HepG2 (cell line): ENCODE data around the gene CFAP99. TPM values are rescaled to one million over a fixed set of nuclear protein-coding genes. Genes with fewer than 3 reads are reported as not detected.

ENCODE experiments used
- ATAC-seq: fragments of 200-7000 bp; cut with Tn5 transposase; 3 replicates; pipeline ENCODE4 v1.9.1; 2020; ENCODE audit warnings: mild to moderate bottlenecking, moderate library complexity
- BruUV-seq: library from RNA; stranded (reverse); fragments of 400-500 nt; replicated peaks from 2 replicates; lab custom pipeline; 2021; lab: Mats Ljungman, UMichigan
- CTCF ChIA-PET: fragments of 300-600 bp; formaldehyde crosslinking; extraction: SDS; loops from one replicate; lab custom pipeline; 2021; ENCODE audit warnings: low total read pairs, inconsistent platforms, low intra/inter-chr PET ratio; lab: Yijun Ruan, JAX
- POLR2A ChIA-PET: fragments of 350-600 bp; sonication (Branson Sonifier 250); formaldehyde crosslinking; loops from one replicate; lab custom pipeline; 2020; ENCODE audit warnings: antibody characterized with exemption, inconsistent platforms; lab: Yijun Ruan, JAX
- DNase-seq: peaks from one replicate; pipeline ENCODE4 v3.0.0-alpha.2; 2015; ENCODE audit warnings: low spot score
- FAIRE-seq: peaks from 3 replicates; lab custom pipeline; 2011; peaks lifted over from hg19 to GRCh38; lab: Jason Lieb, UNC
- H2AFZ ChIP-seq: one replicate; pipeline ENCODE4 v1.6.1; 2011; ENCODE audit warnings: low read length, inconsistent platforms
- H3K27ac ChIP-seq: fragments of 300-600 bp; 3 replicates; pipeline ENCODE4 v1.8.0; 2011; ENCODE audit warnings: mixed run types, mild to moderate bottlenecking, mixed read lengths, low read length, inconsistent platforms; ENCODE audit not compliant: insufficient read depth; ENCODE audit errors: extremely low read length
- H3K27me3 ChIP-seq, 2 experiments: fragments of 200-600 bp in 1 of 2; 2 replicates in 1 of 2; 3 replicates in 1 of 2; pipeline versions ENCODE4 v1.6.0 to v1.8.0; 2011; ENCODE audit warnings: low read length in 2 of 2, mild to moderate bottlenecking in 2 of 2, moderate library complexity in 2 of 2, inconsistent platforms in 1 of 2; ENCODE audit not compliant: insufficient read depth in 2 of 2, control insufficient read depth in 1 of 2
- H3K36me3 ChIP-seq, 2 experiments: fragments of 200-600 bp in 1 of 2; replicated peaks in 1 of 2; 2 replicates in 1 of 2; 3 replicates in 1 of 2; pipeline versions ENCODE4 v1.5.1 to v1.8.0; 2011; ENCODE audit warnings: low read length in 2 of 2, inconsistent platforms in 1 of 2; ENCODE audit not compliant: insufficient read depth in 2 of 2, control insufficient read depth in 1 of 2
- H3K4me1 ChIP-seq: 2 replicates; pipeline ENCODE4 v1.5.1; 2012; ENCODE audit warnings: low read length, inconsistent platforms; ENCODE audit not compliant: insufficient read depth
- H3K4me2 ChIP-seq: 2 replicates; pipeline ENCODE4 v1.6.0; 2011; ENCODE audit warnings: low read depth, low read length, inconsistent platforms
- H3K4me3 ChIP-seq, 3 experiments: fragments of 200-600 bp in 1 of 3; sonication (generic), shearing (Covaris generic) in 1 of 3; replicated peaks in 1 of 3; 2 replicates each; pipeline ENCODE4 v1.5.1; 2011 to 2016; ENCODE audit warnings: low read length in 3 of 3, inconsistent platforms in 2 of 3, low read depth in 2 of 3, mild to moderate bottlenecking in 2 of 3, control low read depth in 1 of 3, mixed read lengths in 1 of 3; ENCODE audit not compliant: insufficient read depth in 1 of 3
- H3K79me2 ChIP-seq: one replicate; pipeline ENCODE4 v1.6.1; 2011; ENCODE audit warnings: low read length, inconsistent platforms; ENCODE audit not compliant: insufficient read depth
- H3K9ac ChIP-seq: 2 replicates; pipeline ENCODE4 v1.6.0; 2011; ENCODE audit warnings: mild to moderate bottlenecking, low read depth, low read length, inconsistent platforms; ENCODE audit not compliant: insufficient read depth
- H3K9me3 ChIP-seq: 2 replicates; pipeline ENCODE4 v1.5.1; 2012; ENCODE audit warnings: mild to moderate bottlenecking, low read length
- H4K20me1 ChIP-seq: 2 replicates; pipeline ENCODE4 v1.6.0; 2011; ENCODE audit warnings: inconsistent platforms, mild to moderate bottlenecking, low read length, moderate library complexity; ENCODE audit not compliant: insufficient read depth
- ATF7 ChIP-seq, 2 experiments: fragments of 450-650 bp in 1 of 2; sonication (generic) in 1 of 2; formaldehyde crosslinking in 1 of 2; IDR thresholded peaks; 2 replicates each; pipeline versions ENCODE4 v1.4.0 to v1.6.1; 2016 to 2020; ENCODE audit warnings: antibody characterized with exemption in 1 of 2, mild to moderate bottlenecking in 1 of 2, missing genetic modification reagents in 1 of 2
- HOXA7 ChIP-seq: sonication (generic); formaldehyde crosslinking; IDR thresholded peaks from 2 replicates; pipeline ENCODE4 v1.8.1; 2022; ENCODE audit warnings: mild to moderate bottlenecking, missing genetic modification reagents, moderate library complexity
- IRX3 ChIP-seq: sonication (generic); formaldehyde crosslinking; IDR thresholded peaks from 2 replicates; pipeline ENCODE4 v1.8.1; 2023; ENCODE audit warnings: mild to moderate bottlenecking, low read depth, missing genetic modification reagents, borderline replicate concordance
- ISX ChIP-seq: sonication (generic); formaldehyde crosslinking; conservative IDR thresholded peaks from 2 replicates; pipeline ENCODE4 v1.5.0; 2020; ENCODE audit warnings: missing genetic modification reagents
- NAIF1 ChIP-seq: sonication (generic); formaldehyde crosslinking; IDR thresholded peaks from 2 replicates; pipeline ENCODE4 v1.5.0; 2020; ENCODE audit warnings: mild to moderate bottlenecking, missing genetic modification reagents, borderline replicate concordance
- TBX2 ChIP-seq: sonication (generic); formaldehyde crosslinking; IDR thresholded peaks from 2 replicates; pipeline ENCODE4 v1.5.0; 2020; ENCODE audit warnings: missing genetic modification reagents, mild to moderate bottlenecking, borderline replicate concordance
- ZNF10 ChIP-seq: sonication (generic); formaldehyde crosslinking; IDR thresholded peaks from 2 replicates; pipeline ENCODE4 v1.4.0; 2020; ENCODE audit warnings: mild to moderate bottlenecking, low read depth, missing genetic modification reagents, borderline replicate concordance
- ZNF274 ChIP-seq: sonication (generic); formaldehyde crosslinking; IDR thresholded peaks from 2 replicates; pipeline ENCODE4 v1.5.1; 2020; ENCODE audit warnings: mild to moderate bottlenecking, missing genetic modification reagents
- ZNF343 ChIP-seq: sonication (generic); formaldehyde crosslinking; IDR thresholded peaks from 2 replicates; pipeline ENCODE4 v1.4.0; 2020; ENCODE audit warnings: mild to moderate bottlenecking, missing genetic modification reagents
- ZNF557 ChIP-seq: sonication (generic); formaldehyde crosslinking; IDR thresholded peaks from 2 replicates; pipeline ENCODE4 v1.4.0; 2020; ENCODE audit warnings: missing genetic modification reagents
- ZNF564 ChIP-seq: sonication (generic); formaldehyde crosslinking; IDR thresholded peaks from 2 replicates; pipeline ENCODE4 v1.8.1; 2023; ENCODE audit warnings: mild to moderate bottlenecking, missing genetic modification reagents
- ZNF572 ChIP-seq: sonication (generic); formaldehyde crosslinking; IDR thresholded peaks from 2 replicates; pipeline ENCODE4 v1.5.1; 2020; ENCODE audit warnings: mild to moderate bottlenecking, missing genetic modification reagents
- ZNF747 ChIP-seq: sonication (generic); formaldehyde crosslinking; IDR thresholded peaks from 2 replicates; pipeline ENCODE4 v1.8.1; 2023; ENCODE audit warnings: missing genetic modification reagents, mild to moderate bottlenecking, borderline replicate concordance
- ZNF891 ChIP-seq: sonication (generic); formaldehyde crosslinking; IDR thresholded peaks from 2 replicates; pipeline ENCODE4 v1.5.0; 2020; ENCODE audit warnings: mild to moderate bottlenecking, missing genetic modification reagents
- WGBS: methylation state at CpG from one replicate; pipeline ENCODE4 v1.1.6; 2017; ENCODE audit warnings: low lambda C conversion rate; 5-methylcytosine and 5-hydroxymethylcytosine counted together
- in situ Hi-C: cut with HindIII; loops from 2 replicates; pipeline ENCODE4 v1.10.0; 2017; ENCODE audit warnings: low pct_unique_long_range_greater_than_20kb; ENCODE audit not compliant: extremely low pct_ligation_motif_present
- intact Hi-C: fragments of 100-400 bp; cut with micrococcal nuclease; formaldehyde crosslinking; loops from one replicate; pipeline ENCODE4 v1.10.0; 2022; ENCODE audit not compliant: unreplicated experiment
- polyA plus RNA-seq, 8 experiments: library from polyadenylated mRNA; depleted of rRNA in 3 of 8; stranded (reverse) in 7 of 8; unstranded in 1 of 8; fragments of >200 nt; fragmentation: Illumina TruSeq in 4 of 8; extraction: Trizol in 4 of 8; gene quantifications; 2 replicates each; pipeline versions ENCODE4 v1.2.1 to v1.2.3, GENCODE V29; 2011 to 2016; ENCODE audit warnings: low read depth in 4 of 8, missing spikeins in 1 of 8, mixed read lengths in 1 of 8; ENCODE audit not compliant: insufficient read depth in 1 of 8
- total RNA-seq, 5 experiments: library from RNA; depleted of rRNA; stranded (reverse); fragments of >200 nt; fragmentation: Illumina TruSeq; extraction: Trizol; gene quantifications; 2 replicates each; pipeline ENCODE4 v1.2.3, GENCODE V29; 2016; ENCODE audit warnings: low read depth in 1 of 5

The CFAP99 gene
- total and polyA plus RNA-seq, 2 of the 13 experiments (the other 11 are each of a cell fraction or from before 2014, with no cell fraction given), result not detected

- no peak overlapping the region for H3K4me2 ChIP-seq
- no peak for ATAC-seq
- H3K4me3 ChIP-seq, result no peak overlapping the region
- no peak for DNase-seq
- no peak overlapping the region for H2AFZ ChIP-seq
- H3K27me3 ChIP-seq, result no peaks in the 10 kb centered on the region
- H3K36me3 ChIP-seq, result peaks cover 14 to 51% of the 10 kb centered on the region in 2 experiments; a peak in 4 of 5 replicates
- no peak overlapping the region for H3K27ac ChIP-seq
- no peak for FAIRE-seq
- no TSS peak for BruUV-seq
- H3K9ac ChIP-seq, result no peak overlapping the region
- CTCF ChIA-PET, result no interaction called here
- peaks cover 3% of the 10 kb centered on the region for H3K4me1 ChIP-seq
- in situ Hi-C loops, result no loop called here
- POLR2A ChIA-PET, result no interaction called here
- intact Hi-C loops, result no loop called here
- peaks cover 27% of the 10 kb centered on the region for H4K20me1 ChIP-seq
- no peak for TF ChIP-seq ZNF572
- TF ChIP-seq IRX3, result no peak
- no peak for TF ChIP-seq ISX (CRISPR knock-in tag)
- TF ChIP-seq ZNF343 (CRISPR knock-in tag), result no peak
- no peak for TF ChIP-seq ZNF274 (CRISPR knock-in tag)
- no peak for TF ChIP-seq HOXA7 (CRISPR knock-in tag)
- TF ChIP-seq ZNF747 (CRISPR knock-in tag), result no peak
- TF ChIP-seq ZNF891, result no peak
- no peak for TF ChIP-seq TBX2
- TF ChIP-seq ATF7 (IDR thresholded peaks at IDR 0.05), result no peak
- no peak for TF ChIP-seq ATF7 (CRISPR knock-in tag; IDR thresholded peaks at IDR 0.05)
- no peak for TF ChIP-seq ZNF557
- no peak for TF ChIP-seq ZNF564 (CRISPR knock-in tag)
- TF ChIP-seq NAIF1 (CRISPR knock-in tag), result no peak
- no peak for TF ChIP-seq ZNF10 (CRISPR knock-in tag)
- peaks cover 72% of the 10 kb centered on the region for H3K79me2 ChIP-seq
- WGBS, result 93% methylated on average over 9 of the region's 9 CpGs
- H3K9me3 ChIP-seq, result no peaks in the 10 kb centered on the region
Observed at GRCh38 chr4:2489841-2490552, 71.2 kb downstream of the CFAP99 start.
